Measurements from ENCODE around the gene S100G. TPM values are rescaled to one million over a fixed set of nuclear protein-coding genes. Genes with fewer than 3 reads are reported as not detected.

S100G gene
- polyA plus RNA-seq, 1 experiment = not detected

DNA sequence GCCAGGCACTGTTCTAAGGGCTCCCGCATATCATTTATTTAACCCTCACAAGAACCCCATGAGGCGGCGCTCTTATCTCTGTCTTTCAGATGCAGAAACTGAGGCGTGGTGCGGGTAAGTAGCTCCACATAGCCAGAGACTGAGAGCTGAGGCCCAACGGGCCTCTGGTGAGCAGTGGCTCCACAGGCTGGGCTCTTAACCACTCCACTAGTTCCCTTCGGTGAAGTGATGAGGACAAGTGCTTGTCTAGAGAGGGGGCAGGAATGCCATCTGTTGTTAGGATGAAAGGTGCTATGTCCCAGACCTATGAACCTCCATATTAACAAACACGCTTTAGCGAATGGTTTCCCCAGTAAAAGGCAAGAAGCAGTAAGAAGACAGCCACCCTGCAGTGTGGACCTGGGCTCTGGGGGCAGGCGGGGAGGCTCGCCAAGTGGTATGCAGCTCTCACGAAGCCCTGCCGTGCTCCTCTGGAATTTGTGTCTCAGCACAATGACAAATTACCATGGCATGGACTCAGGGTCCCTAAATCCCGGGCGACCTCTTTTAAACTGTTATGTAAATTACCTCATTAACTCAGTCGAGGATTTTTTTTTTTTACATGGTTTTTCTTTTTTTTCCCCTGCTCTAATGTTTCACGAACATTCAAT, 20.9 kb upstream of the S100G start:
- Histone ChIP-seq H3K27me3 (ENCODE audit: control insufficient read depth, insufficient read depth, low read length) (no peaks in the 10 kb centered on the region), H3K36me3 (ENCODE audit: control insufficient read depth, insufficient read depth, low read length) (no peaks in the 10 kb centered on the region), H3K4me3 (ENCODE audit: low read depth, low read length) (no peak overlapping the region)
- ChIA-PET POLR2A (no interaction called here), CTCF (interaction anchor here (1.8 kb wide), 1 partner anchor 10 kb away, joined by 5 read pairs; no protein-coding TSS in a partner anchor)
- TF ChIP-seq, protein P1, sequence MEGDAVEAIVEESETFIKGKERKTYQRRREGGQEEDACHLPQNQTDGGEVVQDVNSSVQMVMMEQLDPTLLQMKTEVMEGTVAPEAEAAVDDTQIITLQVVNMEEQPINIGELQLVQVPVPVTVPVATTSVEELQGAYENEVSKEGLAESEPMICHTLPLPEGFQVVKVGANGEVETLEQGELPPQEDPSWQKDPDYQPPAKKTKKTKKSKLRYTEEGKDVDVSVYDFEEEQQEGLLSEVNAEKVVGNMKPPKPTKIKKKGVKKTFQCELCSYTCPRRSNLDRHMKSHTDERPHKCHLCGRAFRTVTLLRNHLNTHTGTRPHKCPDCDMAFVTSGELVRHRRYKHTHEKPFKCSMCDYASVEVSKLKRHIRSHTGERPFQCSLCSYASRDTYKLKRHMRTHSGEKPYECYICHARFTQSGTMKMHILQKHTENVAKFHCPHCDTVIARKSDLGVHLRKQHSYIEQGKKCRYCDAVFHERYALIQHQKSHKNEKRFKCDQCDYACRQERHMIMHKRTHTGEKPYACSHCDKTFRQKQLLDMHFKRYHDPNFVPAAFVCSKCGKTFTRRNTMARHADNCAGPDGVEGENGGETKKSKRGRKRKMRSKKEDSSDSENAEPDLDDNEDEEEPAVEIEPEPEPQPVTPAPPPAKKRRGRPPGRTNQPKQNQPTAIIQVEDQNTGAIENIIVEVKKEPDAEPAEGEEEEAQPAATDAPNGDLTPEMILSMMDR (IDR thresholded peaks at IDR 0.05; ENCODE audit: insufficient read depth, low read depth, low read length) = no peak
- no peak for DNase-seq (ENCODE audit: low read depth)

DNA sequence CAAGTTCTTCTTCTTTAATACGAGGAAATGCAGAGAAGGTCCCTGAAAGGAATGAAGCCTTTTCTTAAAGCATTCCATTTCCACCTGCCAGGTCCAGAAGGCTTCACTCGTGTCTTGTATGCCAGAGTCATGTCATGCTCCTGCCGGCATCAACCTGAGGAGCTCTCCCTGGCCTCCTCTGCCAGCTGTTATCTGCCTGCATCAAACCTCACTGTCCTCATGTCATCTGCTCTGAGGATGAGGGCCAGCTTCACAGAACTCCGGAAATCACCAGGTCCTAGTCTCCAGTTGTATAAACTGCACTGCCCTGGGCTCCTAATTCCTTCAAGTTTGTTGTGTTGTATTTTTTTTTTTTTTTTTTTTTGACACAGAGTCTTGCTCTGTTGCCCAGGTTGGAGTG, 20.0 kb upstream of the S100G start:
- Histone ChIP-seq H3K36me3 (ENCODE audit: control insufficient read depth, insufficient read depth, low read length) (no peaks in the 10 kb centered on the region), H3K27me3 (ENCODE audit: control insufficient read depth, insufficient read depth, low read length) (no peaks in the 10 kb centered on the region), H3K4me3 (ENCODE audit: low read depth, low read length) (no peak overlapping the region)
- no peak for DNase-seq (ENCODE audit: low read depth)
- TF ChIP-seq, protein P1 (IDR thresholded peaks at IDR 0.05; ENCODE audit: insufficient read depth, low read depth, low read length) = no peak
- POLR2A ChIA-PET = no interaction called here
- CTCF ChIA-PET = no interaction called here

DNA sequence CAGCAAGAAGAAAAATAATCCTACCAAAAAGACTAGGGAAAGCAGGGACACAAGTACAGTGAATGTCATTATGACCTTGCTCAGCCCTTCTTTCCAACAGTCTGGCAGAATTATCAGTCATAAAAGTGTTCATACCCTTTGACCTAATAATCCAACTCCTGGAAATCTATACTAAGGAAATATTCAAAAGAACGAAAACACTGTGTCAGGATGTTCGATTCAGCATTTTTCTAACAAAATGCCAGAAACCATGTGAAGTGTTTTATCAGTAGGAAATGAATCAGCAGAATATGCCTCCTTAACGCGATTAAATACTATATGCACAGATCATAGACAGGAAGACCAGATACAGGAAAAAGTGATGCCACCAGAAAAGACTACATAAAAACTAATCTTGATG, 16.2 kb upstream of the S100G start:
- TF ChIP-seq, protein P1 (IDR thresholded peaks at IDR 0.05; ENCODE audit: insufficient read depth, low read depth, low read length) = no peak
- Histone ChIP-seq H3K36me3 (ENCODE audit: control insufficient read depth, insufficient read depth, low read length) (no peaks in the 10 kb centered on the region), H3K27me3 (ENCODE audit: control insufficient read depth, insufficient read depth, low read length) (no peaks in the 10 kb centered on the region), H3K4me3 (ENCODE audit: low read depth, low read length) (no peak overlapping the region)
- DNase-seq (ENCODE audit: low read depth) = no peak
- CTCF ChIA-PET = no interaction called here
- POLR2A ChIA-PET = no interaction called here

DNA sequence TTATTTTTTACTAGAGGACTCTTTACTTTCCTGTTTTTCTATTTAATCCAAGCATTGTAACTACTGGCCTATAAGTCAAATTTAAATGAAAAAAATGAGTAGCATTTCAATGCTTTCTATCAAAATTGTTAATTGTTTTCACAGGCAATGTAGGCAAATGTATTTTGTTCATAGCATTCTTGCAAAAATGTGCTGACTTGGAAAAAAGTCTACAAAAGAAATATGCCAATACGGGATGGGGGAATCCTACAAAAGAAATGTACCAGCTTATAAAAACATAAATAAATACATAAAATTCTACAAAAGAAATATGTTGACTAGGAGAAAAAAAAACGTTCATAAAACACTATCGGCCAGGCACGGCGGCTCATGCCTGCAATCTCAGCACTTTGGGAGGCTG, 14.9 kb upstream of the S100G start:
- H3K27me3 ChIP-seq (ENCODE audit: control insufficient read depth, insufficient read depth, low read length) = no peaks in the 10 kb centered on the region
- POLR2A ChIA-PET = no interaction called here

DNA sequence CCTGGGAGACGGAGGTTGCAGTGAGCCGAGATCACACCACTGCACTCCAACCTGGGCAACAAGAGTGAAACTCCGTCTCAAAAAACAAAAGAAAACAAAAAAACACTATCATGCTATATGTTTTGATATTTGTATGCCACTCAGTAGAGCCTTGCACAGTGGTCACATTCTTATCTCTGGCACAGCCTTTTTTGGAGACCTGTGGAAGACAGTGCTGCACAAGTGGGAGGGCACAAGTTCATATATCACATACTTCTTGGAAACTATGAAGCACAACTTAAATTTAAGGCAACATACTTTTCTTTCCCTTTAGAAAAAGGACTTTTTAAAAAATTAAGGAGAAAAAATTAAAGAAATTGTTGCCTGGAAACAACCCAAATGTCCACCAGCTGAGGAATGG, 14.4 kb upstream of the S100G start:
- DNase-seq (ENCODE audit: low read depth) = no peak
- no peaks in the 10 kb centered on the region for H3K36me3 ChIP-seq (ENCODE audit: control insufficient read depth, insufficient read depth, low read length)
- POLR2A ChIA-PET = no interaction called here
- no peaks in the 10 kb centered on the region for H3K27me3 ChIP-seq (ENCODE audit: control insufficient read depth, insufficient read depth, low read length)
- CTCF ChIA-PET = no interaction called here
- no peak overlapping the region for H3K4me3 ChIP-seq (ENCODE audit: low read depth, low read length)
- TF ChIP-seq, protein P1 (IDR thresholded peaks at IDR 0.05; ENCODE audit: insufficient read depth, low read depth, low read length) = no peak

More for the DNA sequence above, 14.9 kb upstream of the S100G start:
- CTCF ChIA-PET = no interaction called here
- TF ChIP-seq, protein P1 (IDR thresholded peaks at IDR 0.05; ENCODE audit: insufficient read depth, low read depth, low read length) = no peak
- DNase-seq (ENCODE audit: low read depth) = no peak
- Histone ChIP-seq H3K36me3 (ENCODE audit: control insufficient read depth, insufficient read depth, low read length) (no peaks in the 10 kb centered on the region), H3K4me3 (ENCODE audit: low read depth, low read length) (no peak overlapping the region)
